Esophagus muscularis mucosa (tissue), 4 donors: Measurements from ENCODE around the gene LYPD6B. TPM values are rescaled to one million over a fixed set of nuclear protein-coding genes. Genes with fewer than 3 reads are reported as not detected.
A peak's percentile ranks its signal among the peaks of the same experiment; 100 is the strongest.

Experiments
- DNase-seq: peaks from one replicate; pipeline ENCODE4 v3.0.0-alpha.2; 2017; ENCODE audit errors: extremely low spot score
- H3K27ac ChIP-seq, 4 donors: fragments of 200-600 bp; sonication (generic); replicated peaks in 1 of 4; 1 replicate in 3 of 4; 2 replicates in 1 of 4; pipeline ENCODE4 v1.5.1; 2016 to 2019; ENCODE audit warnings: mild to moderate bottlenecking in 1 of 4
- H3K27me3 ChIP-seq, 4 donors: fragments of 200-600 bp; sonication (generic); one replicate each; pipeline versions ENCODE4 v1.5.1 to v1.6.0; 2016 to 2019
- H3K36me3 ChIP-seq, 4 donors: fragments of 200-600 bp; sonication (generic); one replicate each; pipeline ENCODE4 v1.5.1; 2016 to 2019
- H3K4me1 ChIP-seq, 4 donors: fragments of 200-600 bp; sonication (generic); one replicate each; pipeline ENCODE4 v1.5.1; 2016 to 2019
- H3K4me3 ChIP-seq, 4 donors: fragments of 200-600 bp; sonication (generic); 1 replicate in 2 of 4; 2 replicates in 2 of 4; pipeline ENCODE4 v1.5.1; 2016 to 2019; ENCODE audit warnings: mild to moderate bottlenecking in 4 of 4, moderate library complexity in 1 of 4
- H3K9me3 ChIP-seq, 4 donors: fragments of 200-600 bp; sonication (generic); 1 replicate in 3 of 4; 2 replicates in 1 of 4; pipeline ENCODE4 v1.5.1; 2016 to 2019
- CTCF ChIP-seq, 3 experiments: fragments of 200-600 bp in 2 of 3; fragments of 450-650 bp in 1 of 3; sonication (generic) in 2 of 3; IDR thresholded peaks; one replicate each; pipeline ENCODE4 v1.5.1; 2017 to 2019; ENCODE audit warnings: antibody characterized with exemption in 3 of 3, mild to moderate bottlenecking in 2 of 3, moderate library complexity in 1 of 3
- EP300 ChIP-seq: sonication (generic); formaldehyde crosslinking; IDR thresholded peaks from one replicate; pipeline ENCODE4 v1.6.1; 2017; ENCODE audit warnings: antibody characterized with exemption
- POLR2A ChIP-seq: fragments of 450-650 bp; IDR thresholded peaks from one replicate; pipeline ENCODE4 v1.6.1; 2017; ENCODE audit warnings: antibody characterized with exemption, moderate library complexity, mild to moderate bottlenecking, low read depth
- POLR2AphosphoS5 ChIP-seq, 2 donors: sonication (generic); formaldehyde crosslinking; IDR thresholded peaks; one replicate each; pipeline ENCODE4 v1.6.1; 2017; ENCODE audit warnings: antibody characterized with exemption in 2 of 2
- WGBS: methylation state at CpG from one replicate; pipeline ENCODE4 v1.1.5; 2018; 5-methylcytosine and 5-hydroxymethylcytosine counted together
- intact Hi-C: fragments of 100-400 bp; cut with DNase I; formaldehyde crosslinking; loops from one replicate; pipeline ENCODE4 v1.15.1; 2023
- total RNA-seq, 4 donors: library from RNA; depleted of rRNA; stranded (reverse); fragments of >200 nt; gene quantifications; one replicate each; pipeline versions ENCODE4 v1.1.0 to v1.2.1, GENCODE V29; 2016

Gene LYPD6B
- total RNA-seq, 4 donors from 2014 or later: not detected

- H3K4me3 ChIP-seq: no peak overlapping the region
- no peaks in the 10 kb centered on the region for H3K36me3 ChIP-seq
- no peaks in the 10 kb centered on the region for H3K27me3 ChIP-seq
- peaks cover 0 to 11% (median 10%) of the 10 kb centered on the region in 4 donors for H3K4me1 ChIP-seq
- TF ChIP-seq POLR2AphosphoS5 (IDR thresholded peaks at IDR 0.05): no peak
- no peak for TF ChIP-seq EP300
- no peak for TF ChIP-seq POLR2A
- TF ChIP-seq CTCF (IDR thresholded peaks at IDR 0.05): no peak
- H3K9me3 ChIP-seq: no peaks in the 10 kb centered on the region
- no peak for DNase-seq
- H3K27ac ChIP-seq: no peak overlapping the region
- intact Hi-C loops: no loop called here
- WGBS: 71% methylated on average over 3 of the region's 3 CpGs
These were observed 24.0 kb downstream of the LYPD6B start for GRCh38 chr2:149062531-149062930.

- Histone ChIP-seq H3K4me3 (no peak overlapping the region), H3K27me3 (no peaks in the 10 kb centered on the region), H3K4me1 (peaks cover 0 to 11% (median 10%) of the 10 kb centered on the region in 4 donors), H3K27ac (no peak overlapping the region), H3K9me3 (no peaks in the 10 kb centered on the region), H3K36me3 (no peaks in the 10 kb centered on the region)
- 91% methylated on average over 4 of the region's 4 CpGs for WGBS
- intact Hi-C loops: no loop called here
- no peak for DNase-seq
- TF ChIP-seq EP300 (no peak), POLR2AphosphoS5 (IDR thresholded peaks at IDR 0.05) (no peak), CTCF (IDR thresholded peaks at IDR 0.05) (no peak), POLR2A (no peak)
These were observed 24.7 kb downstream of the LYPD6B start for GRCh38 chr2:149063177-149063576.

- WGBS: 25% methylated on average over 3 of the region's 3 CpGs
- peak; percentile 77 for DNase-seq
These were observed 25.9 kb downstream of the LYPD6B start for GRCh38 chr2:149064365-149064841.

GRCh38 chr2:149064856-149065630 lies 26.5 kb downstream of the LYPD6B start:
- H3K36me3 ChIP-seq: no peaks in the 10 kb centered on the region
- H3K9me3 ChIP-seq: no peaks in the 10 kb centered on the region
- no peak overlapping the region for H3K4me3 ChIP-seq
- H3K27me3 ChIP-seq: no peaks in the 10 kb centered on the region
- no peak overlapping the region for H3K27ac ChIP-seq
- 40% methylated on average over 5 of the region's 5 CpGs for WGBS
- intact Hi-C loops: no loop called here
- DNase-seq: peak; percentile 66
- TF ChIP-seq POLR2A (no peak), EP300 (no peak), POLR2AphosphoS5 (IDR thresholded peaks at IDR 0.05) (no peak), CTCF (IDR thresholded peaks at IDR 0.05) (no peak)
- H3K4me1 ChIP-seq: peaks cover 4 to 24% (median 18%) of the 10 kb centered on the region in 4 donors

More at GRCh38 chr2:149064365-149064841, 25.9 kb downstream of the LYPD6B start:
- H3K27ac ChIP-seq: no peak overlapping the region
- TF ChIP-seq POLR2A (no peak), POLR2AphosphoS5 (IDR thresholded peaks at IDR 0.05) (no peak), CTCF (IDR thresholded peaks at IDR 0.05) (no peak), EP300 (no peak)
- H3K27me3 ChIP-seq: no peaks in the 10 kb centered on the region
- no peaks in the 10 kb centered on the region for H3K9me3 ChIP-seq
- H3K4me1 ChIP-seq: peaks cover under 1 to 19% (median 15%) of the 10 kb centered on the region in 4 donors
- H3K36me3 ChIP-seq: no peaks in the 10 kb centered on the region
- intact Hi-C loops: no loop called here
- H3K4me3 ChIP-seq: no peak overlapping the region
